ENCODE data around the gene IL17B. TPM values are rescaled to one million over a fixed set of nuclear protein-coding genes. Genes with fewer than 3 reads are reported as not detected.
"Not testable (repeated sequence)": the region's sequence is repeated elsewhere in the genome, so short reads cannot be mapped to it uniquely, and the experiment has no call there.

IL17B gene
- total RNA-seq, 1 donor from 2014 or later: not detected

DNA sequence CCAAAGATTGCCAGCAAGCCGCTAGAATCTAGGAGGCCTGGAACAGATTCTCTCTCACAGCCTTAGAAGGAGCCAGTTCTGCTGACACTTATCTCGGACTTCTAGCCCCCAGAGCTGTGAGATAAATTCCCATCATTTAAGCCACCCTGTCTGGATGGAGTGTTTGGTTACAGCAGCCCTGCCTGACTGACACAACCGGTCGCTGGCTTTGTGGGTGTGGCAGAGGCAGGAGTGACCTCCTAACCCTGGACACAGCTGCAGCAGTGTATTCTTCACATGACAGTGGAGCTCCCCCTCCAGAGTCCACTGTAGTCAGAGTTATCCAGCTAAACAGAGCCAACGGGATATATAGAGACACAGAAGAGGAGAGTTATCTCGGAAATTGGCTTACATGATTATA is 21.2 kb upstream of the IL17B start:
- no peak overlapping the region for H3K4me3 Mint-ChIP-seq
- peak overlapping the region; percentile 84 for H3K27ac Mint-ChIP-seq
- no peaks in the 10 kb centered on the region for H3K36me3 Mint-ChIP-seq
- H3K4me1 Mint-ChIP-seq: peaks cover 33% of the 10 kb centered on the region
- no peaks in the 10 kb centered on the region for H3K9me3 Mint-ChIP-seq
- TF ChIP-seq, protein P1, sequence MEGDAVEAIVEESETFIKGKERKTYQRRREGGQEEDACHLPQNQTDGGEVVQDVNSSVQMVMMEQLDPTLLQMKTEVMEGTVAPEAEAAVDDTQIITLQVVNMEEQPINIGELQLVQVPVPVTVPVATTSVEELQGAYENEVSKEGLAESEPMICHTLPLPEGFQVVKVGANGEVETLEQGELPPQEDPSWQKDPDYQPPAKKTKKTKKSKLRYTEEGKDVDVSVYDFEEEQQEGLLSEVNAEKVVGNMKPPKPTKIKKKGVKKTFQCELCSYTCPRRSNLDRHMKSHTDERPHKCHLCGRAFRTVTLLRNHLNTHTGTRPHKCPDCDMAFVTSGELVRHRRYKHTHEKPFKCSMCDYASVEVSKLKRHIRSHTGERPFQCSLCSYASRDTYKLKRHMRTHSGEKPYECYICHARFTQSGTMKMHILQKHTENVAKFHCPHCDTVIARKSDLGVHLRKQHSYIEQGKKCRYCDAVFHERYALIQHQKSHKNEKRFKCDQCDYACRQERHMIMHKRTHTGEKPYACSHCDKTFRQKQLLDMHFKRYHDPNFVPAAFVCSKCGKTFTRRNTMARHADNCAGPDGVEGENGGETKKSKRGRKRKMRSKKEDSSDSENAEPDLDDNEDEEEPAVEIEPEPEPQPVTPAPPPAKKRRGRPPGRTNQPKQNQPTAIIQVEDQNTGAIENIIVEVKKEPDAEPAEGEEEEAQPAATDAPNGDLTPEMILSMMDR (IDR thresholded peaks at IDR 0.05; ENCODE audit: unreplicated experiment): no peak
- DNase-seq (ENCODE audit: low spot score in 2 of 2, unreplicated experiment in 2 of 2): no peak
- H3K27me3 Mint-ChIP-seq (ENCODE audit: low read depth): no peaks in the 10 kb centered on the region

DNA sequence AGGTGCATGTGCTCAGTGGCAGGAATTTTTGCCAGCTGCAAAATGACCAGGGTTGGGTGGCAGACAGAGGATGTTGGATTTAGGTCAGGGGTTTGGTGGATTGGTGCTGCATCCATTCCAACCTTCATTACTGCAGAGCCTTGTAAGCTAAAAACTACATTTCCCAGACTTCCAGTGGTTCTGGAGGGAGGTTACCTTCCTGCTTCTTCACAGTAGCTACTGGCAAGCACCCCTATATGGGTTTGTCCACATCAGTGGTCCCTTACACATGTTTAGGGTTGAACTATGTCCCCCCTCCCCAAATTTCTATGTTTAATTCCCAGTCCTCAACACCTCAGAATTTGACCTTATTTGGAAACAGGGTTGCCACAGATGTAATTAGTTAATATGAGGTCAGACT is 20.7 kb upstream of the IL17B start:
- Mint-ChIP-seq H3K27ac (peak overlapping the region; percentile 84), H3K36me3 (no peaks in the 10 kb centered on the region), H3K4me1 (peaks cover 28% of the 10 kb centered on the region), H3K27me3 (ENCODE audit: low read depth) (no peaks in the 10 kb centered on the region), H3K4me3 (no peak overlapping the region), H3K9me3 (no peaks in the 10 kb centered on the region)
- DNase-seq (ENCODE audit: low spot score in 2 of 2, unreplicated experiment in 2 of 2): no peak
- TF ChIP-seq, protein P1 (IDR thresholded peaks at IDR 0.05; ENCODE audit: unreplicated experiment): no peak

DNA sequence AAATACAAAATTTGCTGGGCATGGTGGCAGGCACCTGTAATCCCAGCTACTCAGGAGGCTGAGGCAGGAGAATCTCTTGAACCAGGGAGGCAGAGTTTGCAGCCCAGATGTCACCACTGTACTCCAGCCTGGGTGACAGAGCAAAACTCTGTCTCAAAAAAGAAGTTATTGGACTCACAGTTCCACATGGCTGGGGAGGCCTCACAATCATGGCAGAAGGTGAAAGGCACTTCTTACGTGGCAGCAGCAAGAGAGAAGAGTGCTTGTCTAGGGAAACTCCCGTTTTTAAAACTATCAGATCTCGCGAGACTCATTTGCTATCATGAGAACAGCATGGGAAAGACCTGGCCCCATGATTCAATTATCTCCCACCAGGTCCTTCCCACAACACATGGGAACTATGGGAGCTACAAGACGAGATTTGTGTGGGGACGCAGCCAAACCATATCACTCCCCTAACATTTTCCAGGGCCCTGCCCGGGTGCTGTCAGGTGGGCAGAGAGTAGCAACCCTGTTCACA is 19.7 kb upstream of the IL17B start:
- H3K27ac Mint-ChIP-seq; H3K36me3 Mint-ChIP-seq; H3K9me3 Mint-ChIP-seq; H3K27me3 Mint-ChIP-seq (ENCODE audit: low read depth); DNase-seq (ENCODE audit: low spot score in 2 of 2, unreplicated experiment in 2 of 2); H3K4me3 Mint-ChIP-seq: not testable (repeated sequence)
- H3K4me1 Mint-ChIP-seq: peaks cover 19% of the 10 kb centered on the region

DNA sequence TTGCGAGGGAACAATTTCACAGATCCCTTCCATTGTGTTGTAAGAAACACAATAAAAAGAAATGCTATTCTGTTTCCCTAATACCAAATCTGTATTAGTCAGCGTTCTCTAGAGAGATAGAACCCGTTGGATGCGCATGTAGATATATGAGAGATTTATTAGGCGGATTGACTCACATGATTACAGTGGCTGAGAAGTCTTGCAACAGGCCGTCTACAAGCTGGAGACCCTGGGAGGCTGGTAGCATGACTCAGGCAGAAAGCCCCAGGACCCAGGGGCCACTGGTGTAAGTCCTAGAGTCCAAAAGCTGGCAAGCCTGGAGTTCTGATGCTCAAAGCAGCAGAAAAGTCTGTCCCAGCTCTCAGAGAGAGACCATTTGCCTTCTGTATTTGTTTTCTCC is 18.4 kb upstream of the IL17B start:
- H3K27ac Mint-ChIP-seq: no peak overlapping the region
- no peak overlapping the region for H3K4me3 Mint-ChIP-seq

DNA sequence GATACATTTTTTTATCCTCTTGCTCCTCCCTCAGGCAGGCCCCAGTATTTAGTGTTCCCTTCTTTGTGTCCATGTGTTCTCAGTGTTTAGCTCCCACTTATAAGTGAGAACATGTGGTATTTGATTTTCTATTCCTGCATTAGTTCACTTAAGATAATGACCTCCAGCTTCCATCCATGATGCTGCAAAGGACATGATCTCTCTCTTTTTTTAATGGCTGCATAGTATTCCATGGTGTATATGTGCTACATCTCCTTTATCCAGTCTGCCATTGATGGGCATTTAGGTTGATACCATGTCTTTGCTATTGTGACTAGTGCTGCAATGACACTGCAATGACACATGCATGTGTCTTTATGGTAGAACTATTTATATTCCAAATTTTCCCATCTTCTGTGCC is 15.9 kb upstream of the IL17B start:
- H3K4me3 Mint-ChIP-seq; H3K27me3 Mint-ChIP-seq (ENCODE audit: low read depth); H3K4me1 Mint-ChIP-seq; DNase-seq (ENCODE audit: low spot score in 2 of 2, unreplicated experiment in 2 of 2); H3K36me3 Mint-ChIP-seq; H3K27ac Mint-ChIP-seq; H3K9me3 Mint-ChIP-seq: not testable (repeated sequence)

More for the DNA sequence above, 18.4 kb upstream of the IL17B start:
- peaks cover 16% of the 10 kb centered on the region for H3K4me1 Mint-ChIP-seq
- H3K27me3 Mint-ChIP-seq (ENCODE audit: low read depth): no peaks in the 10 kb centered on the region
- TF ChIP-seq, protein P1 (IDR thresholded peaks at IDR 0.05; ENCODE audit: unreplicated experiment): no peak
- H3K36me3 Mint-ChIP-seq: no peaks in the 10 kb centered on the region
- DNase-seq (ENCODE audit: low spot score in 2 of 2, unreplicated experiment in 2 of 2): no peak
- H3K9me3 Mint-ChIP-seq: no peaks in the 10 kb centered on the region

DNA sequence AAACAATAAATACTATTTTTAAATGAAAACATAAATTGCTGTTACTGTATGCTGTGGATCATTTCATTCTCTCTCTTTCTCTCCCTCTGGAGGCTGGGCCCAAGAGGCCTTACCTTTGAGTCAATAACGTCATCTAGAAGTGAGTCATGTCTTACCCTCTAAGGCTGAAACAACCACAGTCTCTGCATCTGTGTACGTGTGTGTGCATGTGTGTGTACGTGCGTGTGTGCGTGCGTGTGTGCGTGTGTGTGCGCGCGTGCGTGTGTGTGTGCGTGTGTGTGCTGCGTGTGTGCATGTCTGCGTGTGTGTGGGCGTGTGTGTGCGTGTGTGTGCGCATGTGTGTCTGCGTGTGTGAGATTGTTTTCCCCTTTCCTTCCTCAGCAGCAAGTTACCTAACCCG is 13.6 kb upstream of the IL17B start:
- no peak for DNase-seq (ENCODE audit: low spot score in 2 of 2, unreplicated experiment in 2 of 2)
- Mint-ChIP-seq H3K9me3 (no peaks in the 10 kb centered on the region), H3K27ac (no peak overlapping the region), H3K27me3 (ENCODE audit: low read depth) (no peaks in the 10 kb centered on the region), H3K4me3 (no peak overlapping the region), H3K4me1 (peaks cover 2% of the 10 kb centered on the region), H3K36me3 (no peaks in the 10 kb centered on the region)
- TF ChIP-seq, protein P1 (IDR thresholded peaks at IDR 0.05; ENCODE audit: unreplicated experiment): no peak

DNA sequence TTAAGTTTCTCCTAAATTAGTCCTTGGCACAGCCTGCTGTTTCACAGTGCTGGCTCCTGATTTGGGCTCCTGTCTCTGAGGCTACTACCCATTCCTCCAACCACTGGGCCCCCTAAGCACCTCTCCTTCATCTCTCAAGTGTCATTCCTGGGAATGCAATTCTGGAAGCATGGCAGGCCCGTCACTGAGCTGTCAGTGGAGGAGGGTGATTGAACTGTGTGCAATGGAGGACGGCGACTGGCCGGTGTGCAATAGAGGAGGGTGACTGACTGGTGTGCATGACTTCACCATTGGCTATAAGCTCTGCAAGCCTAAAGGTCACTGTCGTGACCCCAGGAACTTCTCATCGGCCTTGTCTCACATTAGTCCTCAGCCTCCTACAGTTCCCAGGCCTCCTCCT is 12.4 kb upstream of the IL17B start:
- Mint-ChIP-seq H3K36me3 (no peaks in the 10 kb centered on the region), H3K4me1 (peaks cover 9% of the 10 kb centered on the region), H3K9me3 (no peaks in the 10 kb centered on the region), H3K27me3 (ENCODE audit: low read depth) (no peaks in the 10 kb centered on the region), H3K27ac (no peak overlapping the region), H3K4me3 (no peak overlapping the region)
- DNase-seq (ENCODE audit: low spot score in 2 of 2, unreplicated experiment in 2 of 2): no peak
- TF ChIP-seq, protein P1 (IDR thresholded peaks at IDR 0.05; ENCODE audit: unreplicated experiment): no peak

DNA sequence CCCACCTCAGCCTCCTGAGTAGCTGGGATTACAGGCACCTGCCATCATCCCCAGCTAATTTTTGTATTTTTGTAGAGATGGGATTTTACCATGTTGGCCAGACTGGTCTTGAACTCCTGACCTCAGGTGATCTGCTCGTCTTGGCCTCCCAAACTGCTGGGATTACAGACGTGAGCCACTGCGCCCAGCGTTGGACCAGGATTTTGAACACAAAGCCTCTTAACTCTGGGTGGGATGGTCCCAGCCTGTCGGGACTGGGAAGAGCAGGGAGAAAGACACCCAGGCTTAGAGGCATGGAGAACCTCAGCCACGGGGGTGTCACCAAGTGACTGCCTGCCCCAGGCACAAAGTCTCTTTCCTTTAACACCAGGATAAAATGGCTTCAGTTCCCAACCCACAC is 12.0 kb upstream of the IL17B start:
- H3K36me3 Mint-ChIP-seq; H3K4me3 Mint-ChIP-seq; DNase-seq (ENCODE audit: low spot score in 2 of 2, unreplicated experiment in 2 of 2); H3K27ac Mint-ChIP-seq; H3K9me3 Mint-ChIP-seq; H3K27me3 Mint-ChIP-seq (ENCODE audit: low read depth): not testable (repeated sequence)
- peaks cover 13% of the 10 kb centered on the region for H3K4me1 Mint-ChIP-seq
